Neural cell (in vitro differentiated cells): Measurements from ENCODE around the gene SYF2. TPM values are rescaled to one million over a fixed set of nuclear protein-coding genes. Genes with fewer than 3 reads are reported as not detected.

Experiments used
- H2AFZ ChIP-seq: fragments of 200-600, 300-800 bp; sonication (generic), shearing (Covaris generic); 2 replicates; pipeline ENCODE4 v1.6.0; 2014; ENCODE audit warnings: low read depth, mild to moderate bottlenecking, antibody characterized with exemption, low read length, moderate library complexity
- H3F3A ChIP-seq: fragments of 200-600 bp; shearing (Covaris generic); 2 replicates; pipeline ENCODE4 v1.6.1; 2016; ENCODE audit warnings: mild to moderate bottlenecking, moderate library complexity, mixed read lengths, antibody characterized with exemption, low read length; ENCODE audit not compliant: insufficient read depth, poor library complexity, severe bottlenecking
- H3K27ac ChIP-seq: fragments of 200-600, 300-800 bp; sonication (generic), shearing (Covaris generic); 2 replicates; pipeline ENCODE4 v1.5.1; 2014; ENCODE audit warnings: mild to moderate bottlenecking, low read length, moderate library complexity
- H3K27me3 ChIP-seq: fragments of 300-800, 200-600 bp; sonication (generic), shearing (Covaris generic); 2 replicates; pipeline ENCODE4 v1.6.0; 2014; ENCODE audit warnings: mild to moderate bottlenecking, low read depth, low read length, moderate library complexity; ENCODE audit not compliant: insufficient read depth
- H3K36me3 ChIP-seq: fragments of 300-800, 200-600 bp; sonication (generic), shearing (Covaris generic); 2 replicates; pipeline ENCODE4 v1.5.1; 2014; ENCODE audit warnings: mild to moderate bottlenecking, antibody characterized with exemption, low read length, moderate library complexity; ENCODE audit not compliant: insufficient read depth
- H3K4me2 ChIP-seq: fragments of 300-800, 200-600 bp; sonication (generic), shearing (Covaris generic); 2 replicates; pipeline ENCODE4 v1.6.0; 2014; ENCODE audit warnings: mild to moderate bottlenecking, low read length
- H3K4me3 ChIP-seq: fragments of 300-800, 200-600 bp; sonication (generic), shearing (Covaris generic); 2 replicates; pipeline ENCODE4 v1.5.1; 2014; ENCODE audit warnings: mild to moderate bottlenecking, low read length, moderate library complexity
- H3K79me2 ChIP-seq: fragments of 200-600 bp; shearing (Covaris generic); replicated peaks from 2 replicates; pipeline ENCODE4 v1.6.0; 2014; ENCODE audit warnings: mild to moderate bottlenecking, low read length, moderate library complexity; ENCODE audit not compliant: insufficient read depth
- H3K9ac ChIP-seq: fragments of 300-800, 200-600 bp; sonication (generic), shearing (Covaris generic); 2 replicates; pipeline ENCODE4 v1.6.1; 2016; ENCODE audit warnings: mild to moderate bottlenecking, low read length, mixed read lengths
- H3K9me2 ChIP-seq: fragments of 200-600 bp; shearing (Covaris generic); 2 replicates; pipeline ENCODE4 v1.6.1; 2016; ENCODE audit warnings: mild to moderate bottlenecking, low read length, mixed read lengths; ENCODE audit not compliant: insufficient read depth
- H3K9me3 ChIP-seq: fragments of 200-600, 300-800 bp; sonication (generic), shearing (Covaris generic); 2 replicates; pipeline ENCODE4 v1.6.1; 2016; ENCODE audit warnings: mild to moderate bottlenecking, mixed run types, low read length, moderate library complexity, mixed read lengths
- H4K20me1 ChIP-seq: fragments of 200-600 bp; shearing (Covaris generic); 2 replicates; pipeline ENCODE4 v1.6.1; 2016; ENCODE audit warnings: mild to moderate bottlenecking, mixed run types; ENCODE audit not compliant: insufficient read depth
- EP300 ChIP-seq: fragments of 450-650 bp; conservative IDR thresholded peaks from 2 replicates; pipeline ENCODE4 v1.6.1; 2014; ENCODE audit warnings: antibody characterized with exemption, mild to moderate bottlenecking, moderate library complexity; ENCODE audit not compliant: poor library complexity, severe bottlenecking
- EZH2 ChIP-seq: fragments of 200-600, 300-800 bp; shearing (Covaris generic), sonication (generic); IDR thresholded peaks from 2 replicates; pipeline ENCODE4 v1.6.1; 2014; ENCODE audit warnings: antibody characterized with exemption, low read length, borderline replicate concordance, mild to moderate bottlenecking; ENCODE audit not compliant: insufficient read depth, poor library complexity, severe bottlenecking
- MXI1 ChIP-seq: fragments of 450-650 bp; conservative IDR thresholded peaks from 2 replicates; pipeline ENCODE4 v1.6.1; 2014; ENCODE audit warnings: antibody characterized with exemption, mild to moderate bottlenecking; ENCODE audit not compliant: poor library complexity, severe bottlenecking
- POLR2AphosphoS5 ChIP-seq: IDR thresholded peaks from 2 replicates; pipeline ENCODE4 v1.6.1; 2012
- RAD21 ChIP-seq: fragments of 450-650 bp; conservative IDR thresholded peaks from 2 replicates; pipeline ENCODE4 v1.6.1; 2014; ENCODE audit warnings: antibody characterized with exemption, mild to moderate bottlenecking, moderate library complexity
- REST ChIP-seq: IDR thresholded peaks from 2 replicates; pipeline ENCODE4 v1.6.1; 2012; ENCODE audit warnings: borderline replicate concordance
- SMC3 ChIP-seq: fragments of 450-650 bp; conservative IDR thresholded peaks from 2 replicates; pipeline ENCODE4 v1.6.1; 2014; ENCODE audit warnings: antibody characterized with exemption, mild to moderate bottlenecking, moderate library complexity; ENCODE audit not compliant: poor library complexity
- TAF1 ChIP-seq: IDR thresholded peaks from 2 replicates; pipeline ENCODE4 v1.6.1; 2012; ENCODE audit warnings: low read depth
- polyA plus RNA-seq: library from polyadenylated mRNA; depleted of rRNA; stranded (reverse); fragments of >200 nt; gene quantifications from 2 replicates; pipeline ENCODE4 v1.2.3, GENCODE V29; 2014
- TF ChIP-seq, protein P1 (sequence below): fragments of 450-650 bp; IDR thresholded peaks from 2 replicates; pipeline ENCODE4 v1.5.1; 2014; ENCODE audit warnings: antibody characterized with exemption, mild to moderate bottlenecking, moderate library complexity; ENCODE audit not compliant: poor library complexity, severe bottlenecking

Gene SYF2
- polyA plus RNA-seq, 1 donor from 2014 or later = 94.1 TPM

DNA sequence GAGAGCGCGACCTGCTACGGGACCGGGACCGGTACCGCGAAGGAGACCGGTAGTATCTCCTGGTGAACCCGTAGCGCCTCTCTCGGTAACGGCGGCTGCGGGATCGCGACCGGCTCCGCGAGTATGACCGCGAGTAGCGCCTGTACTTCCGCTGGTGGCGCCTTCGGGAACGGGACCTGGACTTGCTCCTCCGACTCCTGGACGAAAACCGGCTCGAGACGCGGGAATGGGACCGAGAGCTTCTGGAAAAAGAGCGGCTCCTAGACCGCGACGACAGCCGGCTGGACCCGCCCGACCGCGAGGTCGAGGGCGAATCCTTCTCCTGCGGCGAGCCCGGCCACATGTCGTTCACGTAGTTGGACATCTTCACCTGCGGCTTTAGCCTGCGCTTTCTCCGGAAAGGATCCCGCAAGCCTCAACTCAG, 14.3 kb upstream of the SYF2 start:
- H3K9ac ChIP-seq = peak overlapping the region; percentile 82
- H2AFZ ChIP-seq = no peak overlapping the region
- H3K9me3 ChIP-seq = no peaks in the 10 kb centered on the region
- peak overlapping the region; percentile 77 for H3K4me2 ChIP-seq
- no peaks in the 10 kb centered on the region for H3K9me2 ChIP-seq
- no peaks in the 10 kb centered on the region for H3F3A ChIP-seq
- peaks cover 31% of the 10 kb centered on the region for H3K79me2 ChIP-seq
- no peaks in the 10 kb centered on the region for H3K27me3 ChIP-seq
- peak overlapping the region; percentile 82 for H3K27ac ChIP-seq
- no peaks in the 10 kb centered on the region for H4K20me1 ChIP-seq
- peak overlapping the region; percentile 87 for H3K4me3 ChIP-seq
- TF ChIP-seq, protein P1, sequence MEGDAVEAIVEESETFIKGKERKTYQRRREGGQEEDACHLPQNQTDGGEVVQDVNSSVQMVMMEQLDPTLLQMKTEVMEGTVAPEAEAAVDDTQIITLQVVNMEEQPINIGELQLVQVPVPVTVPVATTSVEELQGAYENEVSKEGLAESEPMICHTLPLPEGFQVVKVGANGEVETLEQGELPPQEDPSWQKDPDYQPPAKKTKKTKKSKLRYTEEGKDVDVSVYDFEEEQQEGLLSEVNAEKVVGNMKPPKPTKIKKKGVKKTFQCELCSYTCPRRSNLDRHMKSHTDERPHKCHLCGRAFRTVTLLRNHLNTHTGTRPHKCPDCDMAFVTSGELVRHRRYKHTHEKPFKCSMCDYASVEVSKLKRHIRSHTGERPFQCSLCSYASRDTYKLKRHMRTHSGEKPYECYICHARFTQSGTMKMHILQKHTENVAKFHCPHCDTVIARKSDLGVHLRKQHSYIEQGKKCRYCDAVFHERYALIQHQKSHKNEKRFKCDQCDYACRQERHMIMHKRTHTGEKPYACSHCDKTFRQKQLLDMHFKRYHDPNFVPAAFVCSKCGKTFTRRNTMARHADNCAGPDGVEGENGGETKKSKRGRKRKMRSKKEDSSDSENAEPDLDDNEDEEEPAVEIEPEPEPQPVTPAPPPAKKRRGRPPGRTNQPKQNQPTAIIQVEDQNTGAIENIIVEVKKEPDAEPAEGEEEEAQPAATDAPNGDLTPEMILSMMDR = peak; percentile 11
- no peak for TF ChIP-seq POLR2AphosphoS5
- no peak for TF ChIP-seq TAF1
- peaks cover 8% of the 10 kb centered on the region for H3K36me3 ChIP-seq

GRCh38 chr1:25245809-25246599, 13.7 kb upstream of the SYF2 start:
- TF ChIP-seq EP300 = no peak
- TF ChIP-seq TAF1 = no peak
- TF ChIP-seq SMC3 = no peak
- TF ChIP-seq, protein P1 = no peak
- no peak for TF ChIP-seq REST
- no peak for TF ChIP-seq POLR2AphosphoS5
- TF ChIP-seq EZH2 = no peak
- no peak for TF ChIP-seq RAD21
- no peak for TF ChIP-seq MXI1
- peak overlapping the region; percentile 82 for H3K9ac ChIP-seq
- H3K4me3 ChIP-seq = peak overlapping the region; percentile 87
- no peaks in the 10 kb centered on the region for H3K9me3 ChIP-seq
- H2AFZ ChIP-seq = no peak overlapping the region
- H3K27ac ChIP-seq = peak overlapping the region; percentile 82
- peak overlapping the region; percentile 77 for H3K4me2 ChIP-seq
- H3K36me3 ChIP-seq = peaks cover 8% of the 10 kb centered on the region
- H3K9me2 ChIP-seq = no peaks in the 10 kb centered on the region
- H4K20me1 ChIP-seq = no peaks in the 10 kb centered on the region
- no peaks in the 10 kb centered on the region for H3K27me3 ChIP-seq
- H3K79me2 ChIP-seq = peaks cover 31% of the 10 kb centered on the region
- H3F3A ChIP-seq = no peaks in the 10 kb centered on the region
